ENCODE measurements around the gene NR2F6.

NR2F6 gene

DNA sequence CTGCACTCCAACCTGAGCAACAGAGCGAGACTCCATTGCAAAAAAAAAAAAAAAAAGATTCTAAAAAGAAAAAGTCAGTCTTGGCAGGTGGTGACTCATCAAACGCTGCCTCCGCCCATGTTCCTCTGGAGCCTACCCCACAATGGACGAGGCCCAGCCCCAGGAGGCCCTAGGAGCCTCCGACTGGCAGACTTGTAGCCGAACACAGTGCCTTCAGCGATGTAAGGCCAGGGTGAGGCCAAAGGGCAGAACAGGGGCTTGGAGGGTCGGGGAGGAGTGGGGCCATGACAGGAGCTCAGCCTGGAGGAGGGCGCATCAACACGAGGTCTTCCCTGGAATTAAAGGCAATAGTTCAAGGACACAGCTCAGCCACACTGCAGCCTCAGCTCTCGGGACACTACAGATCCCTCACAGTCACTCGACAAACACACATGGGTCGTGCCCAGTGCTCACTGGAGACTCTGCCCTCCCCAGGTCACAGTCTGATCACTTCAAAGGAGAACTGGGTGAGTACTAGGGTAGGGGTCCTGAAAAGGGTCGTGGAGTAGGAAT is 25.4 kb downstream of the NR2F6 start:
- no peaks in the 10 kb centered on the region for H4K20me1 ChIP-seq (ENCODE audit: control insufficient read depth, insufficient read depth, low read depth, low read length)
- no peak overlapping the region for H3K4me2 ChIP-seq (ENCODE audit: low read length)
- peaks cover 12% of the 10 kb centered on the region for H3K4me1 ChIP-seq (ENCODE audit: control insufficient read depth, low read length)
- H3K4me3 ChIP-seq (ENCODE audit: low read length): no peak overlapping the region
- peaks cover 24% of the 10 kb centered on the region for H3K36me3 ChIP-seq (ENCODE audit: control insufficient read depth, low read length)
- TF ChIP-seq, protein P1, sequence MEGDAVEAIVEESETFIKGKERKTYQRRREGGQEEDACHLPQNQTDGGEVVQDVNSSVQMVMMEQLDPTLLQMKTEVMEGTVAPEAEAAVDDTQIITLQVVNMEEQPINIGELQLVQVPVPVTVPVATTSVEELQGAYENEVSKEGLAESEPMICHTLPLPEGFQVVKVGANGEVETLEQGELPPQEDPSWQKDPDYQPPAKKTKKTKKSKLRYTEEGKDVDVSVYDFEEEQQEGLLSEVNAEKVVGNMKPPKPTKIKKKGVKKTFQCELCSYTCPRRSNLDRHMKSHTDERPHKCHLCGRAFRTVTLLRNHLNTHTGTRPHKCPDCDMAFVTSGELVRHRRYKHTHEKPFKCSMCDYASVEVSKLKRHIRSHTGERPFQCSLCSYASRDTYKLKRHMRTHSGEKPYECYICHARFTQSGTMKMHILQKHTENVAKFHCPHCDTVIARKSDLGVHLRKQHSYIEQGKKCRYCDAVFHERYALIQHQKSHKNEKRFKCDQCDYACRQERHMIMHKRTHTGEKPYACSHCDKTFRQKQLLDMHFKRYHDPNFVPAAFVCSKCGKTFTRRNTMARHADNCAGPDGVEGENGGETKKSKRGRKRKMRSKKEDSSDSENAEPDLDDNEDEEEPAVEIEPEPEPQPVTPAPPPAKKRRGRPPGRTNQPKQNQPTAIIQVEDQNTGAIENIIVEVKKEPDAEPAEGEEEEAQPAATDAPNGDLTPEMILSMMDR (IDR thresholded peaks at IDR 0.05; ENCODE audit: low read depth, low read length, poor library complexity, severe bottlenecking): no peak
- no peak for TF ChIP-seq EZH2phosphoT487 (IDR thresholded peaks at IDR 0.05; ENCODE audit: borderline replicate concordance, low read length)
- no peaks in the 10 kb centered on the region for H3K27me3 ChIP-seq (ENCODE audit: control insufficient read depth, low read length)
- peaks cover 3% of the 10 kb centered on the region for H3K79me2 ChIP-seq (ENCODE audit: control insufficient read depth, low read length)
- H3K27ac ChIP-seq (ENCODE audit: low read depth, low read length): no peak overlapping the region
- peaks cover 15% of the 10 kb centered on the region for H3F3A ChIP-seq (ENCODE audit: control insufficient read depth, insufficient read depth)
- no peaks in the 10 kb centered on the region for H3K9me3 ChIP-seq (ENCODE audit: control insufficient read depth, insufficient read depth, low read length)
- no peaks in the 10 kb centered on the region for H3K9me2 ChIP-seq (replicated peaks; ENCODE audit: control insufficient read depth, low read length)

GRCh38 chr19:17219286-17219685 is 26.4 kb downstream of the NR2F6 start:
- TF ChIP-seq EZH2phosphoT487 (IDR thresholded peaks at IDR 0.05; ENCODE audit: borderline replicate concordance, low read length): no peak

GRCh38 chr19:17216058-17216670 is 29.6 kb downstream of the NR2F6 start:
- Histone ChIP-seq H3K4me3 (ENCODE audit: low read length) (peak overlapping the region; percentile 81), H3K36me3 (ENCODE audit: control insufficient read depth, low read length) (peaks cover 52% of the 10 kb centered on the region), H3K79me2 (ENCODE audit: control insufficient read depth, low read length) (peaks cover 7% of the 10 kb centered on the region), H3K9me3 (ENCODE audit: control insufficient read depth, insufficient read depth, low read length) (no peaks in the 10 kb centered on the region), H3K4me1 (ENCODE audit: control insufficient read depth, low read length) (peaks cover 22% of the 10 kb centered on the region), H3K27me3 (ENCODE audit: control insufficient read depth, low read length) (no peaks in the 10 kb centered on the region), H4K20me1 (ENCODE audit: control insufficient read depth, insufficient read depth, low read depth, low read length) (no peaks in the 10 kb centered on the region), H3K27ac (ENCODE audit: low read depth, low read length) (no peak overlapping the region), H3K4me2 (ENCODE audit: low read length) (peak overlapping the region; percentile 89), H3K9me2 (replicated peaks; ENCODE audit: control insufficient read depth, low read length) (no peaks in the 10 kb centered on the region), H3F3A (ENCODE audit: control insufficient read depth, insufficient read depth) (peaks cover 8% of the 10 kb centered on the region)
- TF ChIP-seq, protein P1 (IDR thresholded peaks at IDR 0.05; ENCODE audit: low read depth, low read length, poor library complexity, severe bottlenecking): no peak
- no peak for TF ChIP-seq EZH2phosphoT487 (IDR thresholded peaks at IDR 0.05; ENCODE audit: borderline replicate concordance, low read length)

More at GRCh38 chr19:17219286-17219685, 26.4 kb downstream of the NR2F6 start:
- H3K36me3 ChIP-seq (ENCODE audit: control insufficient read depth, low read length): peaks cover 29% of the 10 kb centered on the region
- no peaks in the 10 kb centered on the region for H3K27me3 ChIP-seq (ENCODE audit: control insufficient read depth, low read length)
- no peaks in the 10 kb centered on the region for H3K9me2 ChIP-seq (replicated peaks; ENCODE audit: control insufficient read depth, low read length)
- peaks cover 15% of the 10 kb centered on the region for H3F3A ChIP-seq (ENCODE audit: control insufficient read depth, insufficient read depth)
- peaks cover 20% of the 10 kb centered on the region for H3K4me1 ChIP-seq (ENCODE audit: control insufficient read depth, low read length)
- H3K9me3 ChIP-seq (ENCODE audit: control insufficient read depth, insufficient read depth, low read length): no peaks in the 10 kb centered on the region
- peaks cover 7% of the 10 kb centered on the region for H3K79me2 ChIP-seq (ENCODE audit: control insufficient read depth, low read length)
- H3K4me2 ChIP-seq (ENCODE audit: low read length): no peak overlapping the region
- no peak overlapping the region for H3K4me3 ChIP-seq (ENCODE audit: low read length)
- H4K20me1 ChIP-seq (ENCODE audit: control insufficient read depth, insufficient read depth, low read depth, low read length): no peaks in the 10 kb centered on the region
- no peak overlapping the region for H3K27ac ChIP-seq (ENCODE audit: low read depth, low read length)
